ENCODE measurements around the gene BRF1. TPM values are rescaled to one million over a fixed set of nuclear protein-coding genes. Genes with fewer than 3 reads are reported as not detected.
A peak's percentile ranks its signal among the peaks of the same experiment; 100 is the strongest.
"Not testable (repeated sequence)": the region's sequence is repeated elsewhere in the genome, so short reads cannot be mapped to it uniquely, and the experiment has no call there.

BRF1 gene
- total and polyA plus RNA-seq, 2 donors, result 19.3 to 30.9 TPM

DNA sequence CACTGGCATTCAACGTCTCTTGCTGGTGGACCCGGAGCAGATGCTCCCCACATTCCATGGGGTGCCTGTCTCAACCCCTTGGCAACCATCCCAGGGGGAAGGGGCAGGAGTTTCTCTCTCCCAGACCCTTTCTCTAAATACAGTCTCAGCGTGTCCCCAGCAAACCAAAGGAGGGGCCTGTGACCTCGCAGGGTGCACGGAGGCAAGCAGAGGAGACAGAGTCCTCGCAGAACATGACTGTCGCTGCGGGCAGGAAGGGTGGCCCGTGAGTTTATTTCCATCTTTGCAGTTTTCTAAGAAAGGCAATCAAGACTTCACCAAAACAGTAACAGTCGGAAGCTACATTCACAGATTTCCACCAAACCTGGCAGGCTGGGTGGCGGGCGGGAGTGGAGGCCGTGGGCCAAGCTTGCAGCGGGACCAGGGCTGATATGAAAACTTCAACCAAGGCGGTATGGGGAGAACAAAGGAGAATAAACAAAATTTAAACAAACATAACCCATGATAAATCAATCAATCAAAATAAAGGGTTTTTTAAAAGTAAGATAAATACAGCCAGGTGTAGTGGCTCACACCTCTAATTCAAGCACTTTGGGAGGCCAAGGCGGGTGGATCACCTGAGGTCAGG, 18.6 kb downstream of the BRF1 start:
- Histone ChIP-seq H3K4me1 (ENCODE audit: insufficient read depth) (no peaks in the 10 kb centered on the region), H3K4me3 (ENCODE audit: low read depth, low read length) (no peak overlapping the region), H3K36me3 (ENCODE audit: insufficient read depth) (no peaks in the 10 kb centered on the region), H3K27ac (ENCODE audit: low read depth) (no peak overlapping the region)
- DNase-seq (ENCODE audit: extremely low spot score), result no peak
- WGBS, result 73% methylated on average over 16 of the region's 16 CpGs

GRCh38 chr14:105281371-105282097, 19.3 kb downstream of the BRF1 start:
- peak; percentile 41 for DNase-seq (ENCODE audit: extremely low spot score)
- WGBS, result 67% methylated on average over 23 of the region's 23 CpGs

DNA sequence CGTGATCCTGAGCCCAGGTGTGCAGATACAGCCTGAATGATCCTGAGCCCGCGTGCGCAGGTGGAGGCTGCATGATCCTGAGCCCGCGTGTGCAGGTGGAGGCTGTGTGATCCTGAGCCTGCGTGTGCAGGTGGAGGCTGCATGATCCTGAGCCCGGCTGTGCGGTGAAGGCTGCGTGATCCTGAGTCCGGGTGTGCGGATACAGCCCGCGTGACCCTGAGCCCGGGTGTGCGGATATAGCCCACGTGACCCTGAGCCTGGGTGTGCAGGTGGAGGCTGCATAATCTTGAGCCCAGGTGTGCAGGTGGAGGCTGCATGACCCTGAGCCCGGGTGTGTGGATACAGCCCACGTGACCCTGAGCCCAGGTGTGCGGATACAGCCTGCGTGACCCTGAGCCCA, 20.3 kb downstream of the BRF1 start:
- no peak for DNase-seq (ENCODE audit: extremely low spot score)
- no peak overlapping the region for H3K4me3 ChIP-seq (ENCODE audit: low read depth, low read length)
- H3K27ac ChIP-seq (ENCODE audit: low read depth), result no peak overlapping the region
- no peaks in the 10 kb centered on the region for H3K4me1 ChIP-seq (ENCODE audit: insufficient read depth)
- no peaks in the 10 kb centered on the region for H3K36me3 ChIP-seq (ENCODE audit: insufficient read depth)
- WGBS, result 97% methylated on average over 21 of the region's 21 CpGs

More at GRCh38 chr14:105281371-105282097, 19.3 kb downstream of the BRF1 start:
- Histone ChIP-seq H3K4me1 (ENCODE audit: insufficient read depth) (no peaks in the 10 kb centered on the region), H3K27ac (ENCODE audit: low read depth) (no peak overlapping the region), H3K4me3 (ENCODE audit: low read depth, low read length) (no peak overlapping the region), H3K36me3 (ENCODE audit: insufficient read depth) (no peaks in the 10 kb centered on the region)

GRCh38 chr14:105279642-105280361, 21.0 kb downstream of the BRF1 start:
- no peak overlapping the region for H3K27ac ChIP-seq (ENCODE audit: low read depth)
- H3K36me3 ChIP-seq (ENCODE audit: insufficient read depth), result no peaks in the 10 kb centered on the region
- H3K4me3 ChIP-seq (ENCODE audit: low read depth, low read length), result no peak overlapping the region
- no peaks in the 10 kb centered on the region for H3K4me1 ChIP-seq (ENCODE audit: insufficient read depth)
- no peak for DNase-seq (ENCODE audit: extremely low spot score)
- WGBS, result 91% methylated on average over 18 of the region's 18 CpGs

DNA sequence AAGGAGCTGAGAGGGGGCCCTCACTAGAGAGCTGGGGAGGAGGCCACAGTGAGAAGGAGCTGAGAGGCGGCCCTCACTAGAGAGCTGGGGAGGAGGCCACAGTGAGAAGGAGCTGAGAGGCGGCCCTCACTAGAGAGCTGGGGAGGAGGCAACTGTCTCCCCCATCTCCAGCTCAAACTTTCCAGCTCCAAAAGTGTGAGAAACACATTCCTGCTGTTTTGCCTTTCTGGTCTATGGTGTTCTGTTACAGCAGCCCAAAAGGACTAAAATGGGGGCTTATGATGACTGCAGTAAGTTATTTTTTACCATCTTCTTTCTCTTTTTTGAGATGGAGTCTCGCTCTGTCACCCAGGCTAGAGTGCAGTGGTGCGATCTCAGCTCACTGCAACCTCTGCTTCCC, 23.4 kb downstream of the BRF1 start:
- WGBS, result 91% methylated on average over 4 of the region's 4 CpGs
- not testable (repeated sequence) for H3K4me3 ChIP-seq (ENCODE audit: low read depth, low read length); H3K4me1 ChIP-seq (ENCODE audit: insufficient read depth); H3K27ac ChIP-seq (ENCODE audit: low read depth); DNase-seq (ENCODE audit: extremely low spot score); H3K36me3 ChIP-seq (ENCODE audit: insufficient read depth)

- WGBS, result 79% methylated on average over 16 of the region's 16 CpGs
- Histone ChIP-seq H3K36me3 (ENCODE audit: insufficient read depth) (no peaks in the 10 kb centered on the region), H3K4me1 (ENCODE audit: insufficient read depth) (no peaks in the 10 kb centered on the region), H3K27ac (ENCODE audit: low read depth) (no peak overlapping the region), H3K4me3 (ENCODE audit: low read depth, low read length) (no peak overlapping the region)
- no peak for DNase-seq (ENCODE audit: extremely low spot score)
Measured at GRCh38 chr14:105275267-105275946, 25.4 kb downstream of the BRF1 start.

GRCh38 chr14:105274637-105275036, 26.2 kb downstream of the BRF1 start:
- no peak overlapping the region for H3K4me3 ChIP-seq (ENCODE audit: low read depth, low read length)
- no peak for DNase-seq (ENCODE audit: extremely low spot score)
- 91% methylated on average over 6 of the region's 6 CpGs for WGBS
- no peaks in the 10 kb centered on the region for H3K4me1 ChIP-seq (ENCODE audit: insufficient read depth)
- H3K27ac ChIP-seq (ENCODE audit: low read depth), result no peak overlapping the region
- H3K36me3 ChIP-seq (ENCODE audit: insufficient read depth), result no peaks in the 10 kb centered on the region

GRCh38 chr14:105273062-105273461, 27.7 kb downstream of the BRF1 start:
- DNase-seq (ENCODE audit: extremely low spot score), result no peak
- Histone ChIP-seq H3K36me3 (ENCODE audit: insufficient read depth) (no peaks in the 10 kb centered on the region), H3K4me1 (ENCODE audit: insufficient read depth) (no peaks in the 10 kb centered on the region), H3K4me3 (ENCODE audit: low read depth, low read length) (no peak overlapping the region), H3K27ac (ENCODE audit: low read depth) (no peak overlapping the region)
- WGBS, result 89% methylated on average over 12 of the region's 12 CpGs

- no peak overlapping the region for H3K4me3 ChIP-seq (ENCODE audit: low read depth, low read length)
- WGBS, result 89% methylated on average over 15 of the region's 15 CpGs
Measured at GRCh38 chr14:105272623-105273022, 28.2 kb downstream of the BRF1 start.

DNA sequence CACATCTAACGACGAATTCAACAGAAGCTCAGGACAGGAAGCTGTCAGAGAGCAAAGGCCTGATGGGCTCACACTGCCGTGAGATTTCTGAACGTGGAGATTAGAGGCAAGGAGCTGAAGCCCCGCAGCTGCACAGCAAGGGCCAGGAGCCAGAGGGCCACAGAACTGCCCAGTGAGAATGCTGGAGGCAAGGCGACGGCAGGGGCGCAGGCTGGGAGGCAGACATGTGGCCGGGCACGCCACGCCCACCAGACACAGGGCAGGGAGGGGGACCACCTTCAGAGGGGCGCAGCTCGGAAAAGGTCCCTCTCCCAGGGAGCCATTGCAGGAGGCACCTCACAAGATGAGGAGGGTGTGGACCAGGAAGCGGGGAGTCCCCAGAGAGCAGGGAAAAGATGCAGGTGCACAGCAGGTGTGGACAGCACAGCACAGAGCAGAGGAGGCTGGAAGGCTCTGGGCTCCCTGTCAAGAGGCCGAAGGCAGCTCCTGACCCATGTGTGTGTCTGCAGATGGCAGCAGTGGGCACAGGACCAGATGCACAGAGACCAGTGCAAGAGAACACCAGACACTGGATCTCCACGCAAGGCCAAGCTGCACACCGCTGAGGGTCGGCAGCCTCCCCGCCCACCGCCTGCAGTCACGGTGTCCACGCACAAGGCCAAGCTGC, 29.4 kb downstream of the BRF1 start:
- Histone ChIP-seq H3K4me3 (ENCODE audit: low read depth, low read length) (no peak overlapping the region), H3K4me1 (ENCODE audit: insufficient read depth) (no peaks in the 10 kb centered on the region), H3K36me3 (ENCODE audit: insufficient read depth) (no peaks in the 10 kb centered on the region), H3K27ac (ENCODE audit: low read depth) (no peak overlapping the region)
- WGBS, result 86% methylated on average over 22 of the region's 22 CpGs
- no peak for DNase-seq (ENCODE audit: extremely low spot score)

More at GRCh38 chr14:105272623-105273022, 28.2 kb downstream of the BRF1 start:
- Histone ChIP-seq H3K36me3 (ENCODE audit: insufficient read depth) (no peaks in the 10 kb centered on the region), H3K27ac (ENCODE audit: low read depth) (no peak overlapping the region), H3K4me1 (ENCODE audit: insufficient read depth) (no peaks in the 10 kb centered on the region)
- no peak for DNase-seq (ENCODE audit: extremely low spot score)

- DNase-seq (ENCODE audit: extremely low spot score), result no peak
- H3K4me3 ChIP-seq (ENCODE audit: low read depth, low read length), result no peak overlapping the region
- no peaks in the 10 kb centered on the region for H3K4me1 ChIP-seq (ENCODE audit: insufficient read depth)
- no peaks in the 10 kb centered on the region for H3K36me3 ChIP-seq (ENCODE audit: insufficient read depth)
- no peak overlapping the region for H3K27ac ChIP-seq (ENCODE audit: low read depth)
- 85% methylated on average over 11 of the region's 11 CpGs for WGBS
Measured at GRCh38 chr14:105269405-105269804, 31.4 kb downstream of the BRF1 start.

GRCh38 chr14:105268736-105269354, 32.0 kb downstream of the BRF1 start:
- no peak overlapping the region for H3K27ac ChIP-seq (ENCODE audit: low read depth)
- H3K36me3 ChIP-seq (ENCODE audit: insufficient read depth), result no peaks in the 10 kb centered on the region
- DNase-seq (ENCODE audit: extremely low spot score), result no peak
- H3K4me3 ChIP-seq (ENCODE audit: low read depth, low read length), result no peak overlapping the region
- WGBS, result 94% methylated on average over 18 of the region's 18 CpGs
- no peaks in the 10 kb centered on the region for H3K4me1 ChIP-seq (ENCODE audit: insufficient read depth)
